ENCODE results near the gene IL17RD.

The IL17RD gene

GRCh38 chr3:57169872-57170623, 4.9 kb upstream of the IL17RD start:
- Histone ChIP-seq H3K27me3 (peaks cover 48% of the 10 kb centered on the region), H3K4me1 (ENCODE audit: control insufficient read depth in 1 of 2, insufficient read depth in 1 of 2, low read depth in 1 of 2, low read length in 1 of 2) (peaks cover 14 to 28% of the 10 kb centered on the region in 2 experiments), H3K4me3 (ENCODE audit: low read depth in 1 of 2, low read length in 1 of 2) (peak overlapping the region; percentile 47 to 52), H3K9me3 (no peaks in the 10 kb centered on the region), H3K36me3 (no peaks in the 10 kb centered on the region), H3K27ac (no peak overlapping the region)
- peak; percentile 71 for TF ChIP-seq CTCF (IDR thresholded peaks at IDR 0.05)

- Histone ChIP-seq H3K4me1 (ENCODE audit: control insufficient read depth in 1 of 2, insufficient read depth in 1 of 2, low read depth in 1 of 2, low read length in 1 of 2) (peaks cover 17 to 28% of the 10 kb centered on the region in 2 experiments), H3K27ac (no peak overlapping the region), H3K4me3 (ENCODE audit: low read depth in 1 of 2, low read length in 1 of 2) (no peak overlapping the region), H3K27me3 (peaks cover 57% of the 10 kb centered on the region), H3K9me3 (no peaks in the 10 kb centered on the region), H3K36me3 (no peaks in the 10 kb centered on the region)
- no peak for TF ChIP-seq CTCF (IDR thresholded peaks at IDR 0.05)
Measured at GRCh38 chr3:57169108-57169507, 4.0 kb upstream of the IL17RD start.

- Histone ChIP-seq H3K4me1 (ENCODE audit: control insufficient read depth in 1 of 2, insufficient read depth in 1 of 2, low read depth in 1 of 2, low read length in 1 of 2) (peaks cover 19 to 23% of the 10 kb centered on the region in 2 experiments), H3K4me3 (ENCODE audit: low read depth in 1 of 2, low read length in 1 of 2) (no peak overlapping the region), H3K27me3 (peaks cover 67% of the 10 kb centered on the region), H3K9me3 (no peaks in the 10 kb centered on the region), H3K27ac (no peak overlapping the region), H3K36me3 (no peaks in the 10 kb centered on the region)
- no peak for TF ChIP-seq CTCF (IDR thresholded peaks at IDR 0.05)
Measured at GRCh38 chr3:57168151-57168550, 3.0 kb upstream of the IL17RD start.

GRCh38 chr3:57166660-57167059, 1.5 kb upstream of the IL17RD start:
- Histone ChIP-seq H3K4me1 (ENCODE audit: control insufficient read depth in 1 of 2, insufficient read depth in 1 of 2, low read depth in 1 of 2, low read length in 1 of 2) (peaks cover 19 to 23% of the 10 kb centered on the region in 2 experiments), H3K36me3 (no peaks in the 10 kb centered on the region), H3K4me3 (ENCODE audit: low read depth in 1 of 2, low read length in 1 of 2) (no peak overlapping the region), H3K9me3 (no peaks in the 10 kb centered on the region), H3K27ac (no peak overlapping the region), H3K27me3 (peaks cover 82% of the 10 kb centered on the region)
- TF ChIP-seq CTCF (IDR thresholded peaks at IDR 0.05) = no peak

GRCh38 chr3:57165641-57166040, 488 bp upstream of the IL17RD start:
- Histone ChIP-seq H3K36me3 (no peaks in the 10 kb centered on the region), H3K9me3 (no peaks in the 10 kb centered on the region), H3K27me3 (peaks cover 92% of the 10 kb centered on the region), H3K4me1 (ENCODE audit: control insufficient read depth in 1 of 2, insufficient read depth in 1 of 2, low read depth in 1 of 2, low read length in 1 of 2) (peaks cover 19 to 23% of the 10 kb centered on the region in 2 experiments), H3K4me3 (ENCODE audit: low read depth in 1 of 2, low read length in 1 of 2) (no peak overlapping the region), H3K27ac (no peak overlapping the region)
- TF ChIP-seq CTCF (IDR thresholded peaks at IDR 0.05) = no peak

Measured in neutrophil (primary cell).